Right lobe of liver (tissue), 6 donors: ENCODE results near the gene EPHB1. TPM values are rescaled to one million over a fixed set of nuclear protein-coding genes. Genes with fewer than 3 reads are reported as not detected.

Experiments
- ATAC-seq, 4 donors: fragments of 200-7000 bp; cut with Tn5 transposase; one replicate each; pipeline ENCODE4 v1.9.1; 2020; ENCODE audit warnings: mild to moderate bottlenecking in 4 of 4, moderate library complexity in 4 of 4
- DNase-seq, 3 donors: peaks; one replicate each; pipeline ENCODE4 v3.0.0-alpha.2; 2020
- H3K27ac ChIP-seq, 3 donors: fragments of 200-600 bp; one replicate each; pipeline ENCODE4 v1.8.0; 2022
- H3K27me3 ChIP-seq, 2 donors: fragments of 200-600 bp; one replicate each; pipeline ENCODE4 v1.8.0; 2022
- H3K36me3 ChIP-seq, 4 donors: fragments of 200-600 bp; sonication (generic) in 1 of 4; one replicate each; pipeline versions ENCODE4 v1.5.1 to v1.8.0; 2017 to 2022; ENCODE audit warnings: control low read depth in 1 of 4
- H3K4me1 ChIP-seq, 4 donors: fragments of 200-600 bp; sonication (generic) in 1 of 4; one replicate each; pipeline versions ENCODE4 v1.5.1 to v1.8.0; 2017 to 2022; ENCODE audit warnings: control low read depth in 1 of 4
- H3K4me3 ChIP-seq, 3 donors: fragments of 200-600 bp; one replicate each; pipeline ENCODE4 v1.8.0; 2022
- H3K9me3 ChIP-seq, 4 donors: fragments of 200-600 bp; sonication (generic) in 1 of 4; one replicate each; pipeline versions ENCODE4 v1.5.1 to v1.8.0; 2017 to 2022; ENCODE audit warnings: control low read depth in 1 of 4
- CTCF ChIP-seq, 4 donors: fragments of 200-600 bp in 3 of 4; fragments of 450-650 bp in 1 of 4; IDR thresholded peaks; one replicate each; pipeline versions ENCODE4 v1.5.1 to v1.8.0; 2016 to 2022; ENCODE audit warnings: antibody characterized with exemption in 4 of 4, mild to moderate bottlenecking in 2 of 4
- POLR2A ChIP-seq: fragments of 450-650 bp; IDR thresholded peaks from one replicate; pipeline ENCODE4 v1.6.1; 2017; ENCODE audit warnings: antibody characterized with exemption, mild to moderate bottlenecking
- WGBS: methylation state at CpG from one replicate; pipeline ENCODE4 v1.1.6; 2018; ENCODE audit warnings: low coverage, low lambda C conversion rate; ENCODE audit not compliant: insufficient coverage; ENCODE audit errors: missing lambda C conversion rate; 5-methylcytosine and 5-hydroxymethylcytosine counted together
- intact Hi-C, 2 donors: fragments of 100-400 bp; cut with DNase I; formaldehyde crosslinking; loops; one replicate each; pipeline versions ENCODE4 v1.11.2 to v1.14.1; 2022
- total RNA-seq, 6 experiments: library from RNA; depleted of rRNA in 2 of 6; stranded (reverse); fragments of >200 nt in 2 of 6; fragmentation: NEBNext Ultra II Directional in 3 of 6; extraction: Animal tissue kit (Norgen Biotek cat#: 25700) in 3 of 6; gene quantifications; one replicate each; pipeline versions ENCODE4 v1.1.0 to v1.2.4, GENCODE V29; 2016 to 2023
- donor health status: DM: no; HTN: yes; CAD: no.
- donor health status: DM: no; HTN: no; CAD: no.
- donor health status: DM: no; HTN: no; CAD: no.
- donor health status: DM: no; HTN: yes; CAD: no.
- donor health status: DM: no; HTN: yes; CAD: no.

Gene EPHB1
- total RNA-seq, 6 experiments from 2014 or later = 0.63 to 10.9 (median 1.8) TPM

GRCh38 chr3:134802428-134803050 lies 7.5 kb downstream of the EPHB1 start:
- Histone ChIP-seq H3K36me3 (no peaks in the 10 kb centered on the region), H3K4me1 (no peaks in the 10 kb centered on the region), H3K4me3 (no peak overlapping the region), H3K27ac (no peak overlapping the region), H3K9me3 (no peaks in the 10 kb centered on the region), H3K27me3 (peaks cover 0 to under 1% of the 10 kb centered on the region in 2 donors)
- TF ChIP-seq CTCF (IDR thresholded peaks at IDR 0.05) (no peak), POLR2A (no peak)
- DNase-seq = no peak
- intact Hi-C loops = no loop called here
- no peak for ATAC-seq
- 61% methylated on average over 2 of the region's 2 CpGs for WGBS

GRCh38 chr3:134803051-134803505 lies 8.0 kb downstream of the EPHB1 start:
- intact Hi-C loops = no loop called here
- no peak overlapping the region for H3K27ac ChIP-seq
- ATAC-seq (no peak), DNase-seq (no peak)
- no peaks in the 10 kb centered on the region for H3K4me1 ChIP-seq
- H3K27me3 ChIP-seq = no peaks in the 10 kb centered on the region
- WGBS = 50% methylated on average over 3 of the region's 3 CpGs
- H3K36me3 ChIP-seq = no peaks in the 10 kb centered on the region
- H3K9me3 ChIP-seq = no peaks in the 10 kb centered on the region
- H3K4me3 ChIP-seq = no peak overlapping the region
- no peak for TF ChIP-seq POLR2A
- no peak for TF ChIP-seq CTCF (IDR thresholded peaks at IDR 0.05)

GRCh38 chr3:134803652-134804051 lies 8.6 kb downstream of the EPHB1 start:
- DNase-seq (no peak), ATAC-seq (no peak)
- WGBS = 55% methylated on average over 4 of the region's 4 CpGs
- no peaks in the 10 kb centered on the region for H3K27me3 ChIP-seq
- H3K27ac ChIP-seq = no peak overlapping the region
- TF ChIP-seq CTCF (IDR thresholded peaks at IDR 0.05) = no peak
- TF ChIP-seq POLR2A = no peak
- no peaks in the 10 kb centered on the region for H3K36me3 ChIP-seq
- H3K4me3 ChIP-seq = no peak overlapping the region
- no peaks in the 10 kb centered on the region for H3K9me3 ChIP-seq
- intact Hi-C loops = no loop called here
- no peaks in the 10 kb centered on the region for H3K4me1 ChIP-seq

- H3K27ac ChIP-seq = no peak overlapping the region
- no peak overlapping the region for H3K4me3 ChIP-seq
- WGBS = 44% methylated on average over 4 of the region's 14 CpGs
- no peaks in the 10 kb centered on the region for H3K4me1 ChIP-seq
- DNase-seq = no peak
- H3K27me3 ChIP-seq = no peaks in the 10 kb centered on the region
- no peaks in the 10 kb centered on the region for H3K9me3 ChIP-seq
- H3K36me3 ChIP-seq = no peaks in the 10 kb centered on the region
- intact Hi-C loops = no loop called here
- TF ChIP-seq CTCF (IDR thresholded peaks at IDR 0.05) (no peak), POLR2A (no peak)
- ATAC-seq = no peak
Observed at GRCh38 chr3:134804508-134805480, 9.7 kb downstream of the EPHB1 start.
